Subcutaneous adipose tissue (tissue), 4 donors: ENCODE measurements around the gene INSYN2A. TPM values are rescaled to one million over a fixed set of nuclear protein-coding genes. Genes with fewer than 3 reads are reported as not detected.

Experiments used
- total RNA-seq, 4 donors: library from RNA; depleted of rRNA; stranded (reverse); fragments of >200 nt; gene quantifications; one replicate each; pipeline ENCODE4 v1.1.0, GENCODE V29; 2016
- TF ChIP-seq, protein P1 (sequence below): fragments of 450-650 bp; IDR thresholded peaks from one replicate; pipeline ENCODE4 v1.5.1; 2016; ENCODE audit warnings: low read depth, mild to moderate bottlenecking, control low read depth, antibody characterized with exemption, moderate library complexity

INSYN2A gene
- total RNA-seq, 4 donors from 2014 or later, result not detected

DNA sequence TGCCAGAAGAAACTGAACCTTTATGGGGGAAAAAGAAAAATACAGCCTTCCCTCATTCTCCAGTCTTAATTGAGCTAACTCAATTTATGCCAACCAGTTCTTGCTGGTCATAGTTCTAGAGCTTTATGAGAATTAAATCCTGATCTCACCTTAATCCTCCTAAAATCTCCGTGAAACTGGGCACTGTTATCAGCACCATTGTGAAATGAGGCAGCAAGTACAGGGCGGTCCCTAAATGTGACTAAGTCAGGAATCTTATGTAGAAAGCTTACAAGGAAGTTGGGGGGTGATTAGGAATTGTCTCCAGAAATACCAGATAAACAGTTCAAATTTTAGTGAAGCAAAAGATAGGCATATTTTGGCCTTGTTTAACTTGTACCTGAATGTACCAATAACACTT is 10.7 kb upstream of the INSYN2A start:
- TF ChIP-seq, protein P1, sequence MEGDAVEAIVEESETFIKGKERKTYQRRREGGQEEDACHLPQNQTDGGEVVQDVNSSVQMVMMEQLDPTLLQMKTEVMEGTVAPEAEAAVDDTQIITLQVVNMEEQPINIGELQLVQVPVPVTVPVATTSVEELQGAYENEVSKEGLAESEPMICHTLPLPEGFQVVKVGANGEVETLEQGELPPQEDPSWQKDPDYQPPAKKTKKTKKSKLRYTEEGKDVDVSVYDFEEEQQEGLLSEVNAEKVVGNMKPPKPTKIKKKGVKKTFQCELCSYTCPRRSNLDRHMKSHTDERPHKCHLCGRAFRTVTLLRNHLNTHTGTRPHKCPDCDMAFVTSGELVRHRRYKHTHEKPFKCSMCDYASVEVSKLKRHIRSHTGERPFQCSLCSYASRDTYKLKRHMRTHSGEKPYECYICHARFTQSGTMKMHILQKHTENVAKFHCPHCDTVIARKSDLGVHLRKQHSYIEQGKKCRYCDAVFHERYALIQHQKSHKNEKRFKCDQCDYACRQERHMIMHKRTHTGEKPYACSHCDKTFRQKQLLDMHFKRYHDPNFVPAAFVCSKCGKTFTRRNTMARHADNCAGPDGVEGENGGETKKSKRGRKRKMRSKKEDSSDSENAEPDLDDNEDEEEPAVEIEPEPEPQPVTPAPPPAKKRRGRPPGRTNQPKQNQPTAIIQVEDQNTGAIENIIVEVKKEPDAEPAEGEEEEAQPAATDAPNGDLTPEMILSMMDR, result no peak

DNA sequence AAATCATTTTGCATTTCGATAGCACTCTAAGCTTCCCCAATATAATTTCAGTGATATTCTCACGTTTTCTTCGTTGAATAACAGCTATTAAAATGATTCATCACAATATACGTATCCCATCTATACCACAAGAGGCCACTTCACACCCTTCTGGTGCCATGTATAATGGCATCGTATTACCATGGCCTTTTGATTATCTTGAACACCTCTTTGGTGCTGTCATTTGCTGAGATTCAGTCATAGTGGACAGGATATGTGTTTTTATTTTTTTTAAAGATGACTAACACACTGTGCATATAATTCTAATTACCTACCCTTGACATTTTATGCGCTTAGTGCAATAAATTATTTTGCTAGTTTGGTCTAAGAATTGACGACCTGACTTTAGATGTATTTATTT is 6.7 kb upstream of the INSYN2A start:
- TF ChIP-seq, protein P1, result no peak

DNA sequence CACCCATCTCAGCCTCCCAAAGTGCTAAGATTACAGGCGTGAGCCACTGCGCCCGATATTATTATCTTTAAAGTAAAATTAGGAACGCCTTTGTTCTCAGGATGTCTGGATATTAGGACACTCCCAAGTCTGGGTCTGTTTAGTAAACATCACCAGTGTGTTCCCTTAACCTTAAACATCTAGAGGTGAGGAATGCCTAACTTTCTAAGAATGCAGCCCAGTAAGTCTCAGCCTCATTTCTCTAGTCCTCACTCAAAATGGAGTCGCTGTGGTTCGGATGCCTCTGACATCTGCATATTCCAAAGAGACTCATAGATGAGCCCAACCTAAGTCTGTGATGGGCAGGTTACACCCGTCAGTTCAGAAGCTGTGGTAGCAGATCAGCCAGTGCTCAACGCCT is 4.3 kb upstream of the INSYN2A start:
- TF ChIP-seq, protein P1, result no peak

DNA sequence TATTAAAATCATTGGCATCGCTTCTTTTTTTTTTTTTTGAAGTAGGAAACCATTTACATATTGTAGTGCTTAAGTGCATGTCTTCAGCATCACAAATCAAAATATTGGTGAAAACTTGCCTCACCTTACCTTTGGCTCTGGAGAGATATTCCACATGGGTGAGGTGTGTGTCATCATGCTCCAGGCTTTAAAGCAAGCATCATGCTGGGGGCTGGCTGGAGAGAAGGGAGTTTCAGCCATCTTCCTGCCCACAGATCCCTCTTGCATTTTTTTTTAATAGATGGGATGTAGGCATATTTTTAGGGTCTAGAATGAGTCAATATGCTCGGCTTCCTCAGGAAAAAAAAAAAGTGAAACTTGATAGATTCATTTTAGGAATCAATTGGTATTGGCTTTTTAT is 2.3 kb upstream of the INSYN2A start:
- TF ChIP-seq, protein P1, result no peak

DNA sequence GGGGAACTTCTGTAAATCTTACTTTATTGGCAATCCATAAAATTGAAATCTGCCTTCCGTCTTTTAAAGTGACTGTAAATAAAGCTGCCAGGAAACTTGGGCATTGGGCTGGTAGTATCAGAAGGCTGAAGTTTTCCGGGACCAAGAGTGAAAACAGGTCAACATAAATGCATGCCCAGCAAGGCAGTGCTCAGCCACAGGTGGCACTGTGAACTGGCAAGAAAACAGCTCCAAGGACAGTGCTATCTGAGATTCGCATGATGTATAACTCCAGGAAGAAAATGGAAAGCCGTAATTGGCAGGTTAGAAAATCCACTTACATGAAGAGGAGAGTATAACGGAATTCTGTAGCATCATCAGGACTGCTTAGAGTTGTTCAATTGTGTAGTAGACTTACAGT is 1.9 kb upstream of the INSYN2A start:
- TF ChIP-seq, protein P1, result no peak

DNA sequence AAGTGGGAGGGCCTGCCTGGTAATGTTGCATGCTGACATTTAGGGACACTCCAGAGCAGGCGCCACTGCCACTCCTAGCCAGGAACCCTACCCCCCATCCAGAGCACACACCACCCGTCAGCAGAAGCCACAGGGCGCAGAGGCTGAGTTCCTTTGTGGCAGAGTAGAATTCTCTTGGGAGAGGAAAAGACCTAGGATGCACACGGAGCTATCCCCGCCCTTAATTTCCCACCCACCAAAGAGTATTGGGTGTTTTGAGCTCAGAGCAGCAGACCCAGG is 702 bp upstream of the INSYN2A start:
- TF ChIP-seq, protein P1, result no peak

DNA sequence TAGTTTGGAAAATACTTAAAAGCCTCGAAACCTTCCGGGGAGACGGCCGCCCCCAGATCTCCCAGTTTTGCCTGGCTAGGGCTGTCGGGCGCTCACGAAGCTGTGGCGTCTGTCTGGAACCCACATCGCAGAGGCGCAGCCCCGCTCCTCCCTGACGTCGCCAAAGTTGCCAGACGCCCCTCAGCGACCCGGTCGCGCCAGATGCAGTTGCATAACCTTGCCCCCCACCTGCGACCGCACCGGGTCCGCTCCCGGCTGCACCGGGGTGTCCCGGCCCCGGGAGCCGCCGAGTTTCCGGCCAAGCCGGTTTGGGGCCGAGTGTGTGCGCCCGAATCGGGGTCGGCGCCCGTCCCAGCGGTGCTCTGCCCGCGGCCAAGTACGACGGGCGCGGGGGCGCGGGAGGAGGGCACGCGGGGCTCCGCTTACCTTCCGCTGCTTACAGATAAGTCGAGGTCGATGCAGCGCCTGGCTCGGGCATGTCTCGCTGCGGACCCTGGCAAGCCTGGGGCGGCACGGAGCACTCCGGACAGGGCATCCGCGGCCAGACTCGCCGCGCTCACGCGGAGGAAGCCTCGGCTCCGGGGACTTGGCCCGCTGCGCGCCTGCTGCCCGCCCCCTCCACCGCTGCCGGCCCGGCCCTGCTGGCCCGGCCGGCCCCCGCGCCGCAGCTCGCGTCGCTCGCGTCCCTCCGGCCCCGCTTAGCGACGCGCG is 665 bp downstream of the INSYN2A start:
- TF ChIP-seq, protein P1, result no peak
